ENCODE results near the gene ST7. TPM values are rescaled to one million over a fixed set of nuclear protein-coding genes. Genes with fewer than 3 reads are reported as not detected.
"Not testable (repeated sequence)": the region's sequence is repeated elsewhere in the genome, so short reads cannot be mapped to it uniquely, and the experiment has no call there.

The ST7 gene
- total RNA-seq, 1 donor from 2014 or later: 17.4 TPM

GRCh38 chr7:117217106-117218035, 264.1 kb downstream of the ST7 start:
- DNase-seq (ENCODE audit: low read depth): no peak

- no peak for DNase-seq (ENCODE audit: low read depth)
These were observed 265.4 kb downstream of the ST7 start for GRCh38 chr7:117218700-117219099.

GRCh38 chr7:117219485-117219884, 266.2 kb downstream of the ST7 start:
- DNase-seq (ENCODE audit: low read depth): no peak

- no peak for DNase-seq (ENCODE audit: low read depth)
These were observed 267.5 kb downstream of the ST7 start for GRCh38 chr7:117220836-117221235.

GRCh38 chr7:117225536-117225935, 272.2 kb downstream of the ST7 start:
- peak; percentile 40 for DNase-seq (ENCODE audit: low read depth)

GRCh38 chr7:117227091-117227490, 273.8 kb downstream of the ST7 start:
- peak; percentile 59 for DNase-seq (ENCODE audit: low read depth)

GRCh38 chr7:117229350-117229749, 276.0 kb downstream of the ST7 start:
- peak; percentile 99 for DNase-seq (ENCODE audit: low read depth)

- DNase-seq (ENCODE audit: low read depth): peak; percentile 15
These were observed 277.2 kb downstream of the ST7 start for GRCh38 chr7:117230276-117231046.

GRCh38 chr7:117231047-117231359, 277.7 kb downstream of the ST7 start:
- no peak for DNase-seq (ENCODE audit: low read depth)

GRCh38 chr7:117237646-117238045, 284.3 kb downstream of the ST7 start:
- no peak for DNase-seq (ENCODE audit: low read depth)

- DNase-seq (ENCODE audit: low read depth): no peak
These were observed 285.2 kb downstream of the ST7 start for GRCh38 chr7:117238472-117238871.

- DNase-seq (ENCODE audit: low read depth): no peak
These were observed 285.6 kb downstream of the ST7 start for GRCh38 chr7:117238937-117239336.

- no peak for DNase-seq (ENCODE audit: low read depth)
These were observed 287.8 kb downstream of the ST7 start for GRCh38 chr7:117241088-117241487.

GRCh38 chr7:117243390-117243789, 290.1 kb downstream of the ST7 start:
- no peak for DNase-seq (ENCODE audit: low read depth)

- not testable (repeated sequence) for DNase-seq (ENCODE audit: low read depth)
These were observed 292.4 kb downstream of the ST7 start for GRCh38 chr7:117245703-117246102.

GRCh38 chr7:117247809-117248208, 294.5 kb downstream of the ST7 start:
- DNase-seq (ENCODE audit: low read depth): no peak

- no peak for DNase-seq (ENCODE audit: low read depth)
These were observed 295.5 kb downstream of the ST7 start for GRCh38 chr7:117248829-117249228.

GRCh38 chr7:117249696-117250095, 296.4 kb downstream of the ST7 start:
- DNase-seq (ENCODE audit: low read depth): no peak

GRCh38 chr7:117250245-117250644, 296.9 kb downstream of the ST7 start:
- no peak for DNase-seq (ENCODE audit: low read depth)

- DNase-seq (ENCODE audit: low read depth): no peak
These were observed 297.5 kb downstream of the ST7 start for GRCh38 chr7:117250801-117251200.

- DNase-seq (ENCODE audit: low read depth): peak; percentile 70
These were observed 298.4 kb downstream of the ST7 start for GRCh38 chr7:117251687-117252086.

- no peak for DNase-seq (ENCODE audit: low read depth)
These were observed 306.3 kb downstream of the ST7 start for GRCh38 chr7:117259615-117260014.
